DOHH2 (cell line): Measurements from ENCODE around the gene NPIPA3.

Experiments used
- CTCF ChIP-seq: fragments of 200-600 bp; sonication (generic); IDR thresholded peaks from one replicate; pipeline ENCODE4 v1.5.1; 2014; ENCODE audit warnings: antibody characterized with exemption, mild to moderate bottlenecking, low read depth, low read length; ENCODE audit not compliant: poor library complexity, severe bottlenecking
- EZH2phosphoT487 ChIP-seq: fragments of 200-600 bp; sonication (generic); IDR thresholded peaks from 2 replicates; pipeline ENCODE4 v1.6.1; 2017; ENCODE audit warnings: borderline replicate concordance, mild to moderate bottlenecking, antibody characterized with exemption, low read length, moderate library complexity, mixed read lengths

- TF ChIP-seq CTCF, result no peak
- TF ChIP-seq EZH2phosphoT487, result no peak
These were observed 45.1 kb upstream of the NPIPA3 start for GRCh38 chr16:14658063-14658462.
